Esophagus muscularis mucosa (tissue), 4 donors: ENCODE data around the gene YIPF7. TPM values are rescaled to one million over a fixed set of nuclear protein-coding genes. Genes with fewer than 3 reads are reported as not detected.

Source experiments
- DNase-seq: peaks from one replicate; pipeline ENCODE4 v3.0.0-alpha.2; 2017; ENCODE audit errors: extremely low spot score
- H3K27ac ChIP-seq, 4 donors: fragments of 200-600 bp; sonication (generic); replicated peaks in 1 of 4; 1 replicate in 3 of 4; 2 replicates in 1 of 4; pipeline ENCODE4 v1.5.1; 2016 to 2019; ENCODE audit warnings: mild to moderate bottlenecking in 1 of 4
- H3K27me3 ChIP-seq, 4 donors: fragments of 200-600 bp; sonication (generic); one replicate each; pipeline versions ENCODE4 v1.5.1 to v1.6.0; 2016 to 2019
- H3K36me3 ChIP-seq, 4 donors: fragments of 200-600 bp; sonication (generic); one replicate each; pipeline ENCODE4 v1.5.1; 2016 to 2019
- H3K4me1 ChIP-seq, 4 donors: fragments of 200-600 bp; sonication (generic); one replicate each; pipeline ENCODE4 v1.5.1; 2016 to 2019
- H3K4me3 ChIP-seq, 4 donors: fragments of 200-600 bp; sonication (generic); 1 replicate in 2 of 4; 2 replicates in 2 of 4; pipeline ENCODE4 v1.5.1; 2016 to 2019; ENCODE audit warnings: mild to moderate bottlenecking in 4 of 4, moderate library complexity in 1 of 4
- H3K9me3 ChIP-seq, 4 donors: fragments of 200-600 bp; sonication (generic); 1 replicate in 3 of 4; 2 replicates in 1 of 4; pipeline ENCODE4 v1.5.1; 2016 to 2019
- EP300 ChIP-seq: sonication (generic); formaldehyde crosslinking; IDR thresholded peaks from one replicate; pipeline ENCODE4 v1.6.1; 2017; ENCODE audit warnings: antibody characterized with exemption
- POLR2A ChIP-seq: fragments of 450-650 bp; IDR thresholded peaks from one replicate; pipeline ENCODE4 v1.6.1; 2017; ENCODE audit warnings: antibody characterized with exemption, moderate library complexity, mild to moderate bottlenecking, low read depth
- POLR2AphosphoS5 ChIP-seq, 2 donors: sonication (generic); formaldehyde crosslinking; IDR thresholded peaks; one replicate each; pipeline ENCODE4 v1.6.1; 2017; ENCODE audit warnings: antibody characterized with exemption in 2 of 2
- WGBS: methylation state at CpG from one replicate; pipeline ENCODE4 v1.1.5; 2018; 5-methylcytosine and 5-hydroxymethylcytosine counted together
- intact Hi-C: fragments of 100-400 bp; cut with DNase I; formaldehyde crosslinking; loops from one replicate; pipeline ENCODE4 v1.15.1; 2023
- total RNA-seq, 4 donors: library from RNA; depleted of rRNA; stranded (reverse); fragments of >200 nt; gene quantifications; one replicate each; pipeline versions ENCODE4 v1.1.0 to v1.2.1, GENCODE V29; 2016
- TF ChIP-seq, protein P1 (sequence below), 3 experiments: fragments of 200-600 bp in 2 of 3; fragments of 450-650 bp in 1 of 3; sonication (generic) in 2 of 3; IDR thresholded peaks; one replicate each; pipeline ENCODE4 v1.5.1; 2017 to 2019; ENCODE audit warnings: antibody characterized with exemption in 3 of 3, mild to moderate bottlenecking in 2 of 3, moderate library complexity in 1 of 3

YIPF7 gene
- total RNA-seq: not detected

DNA sequence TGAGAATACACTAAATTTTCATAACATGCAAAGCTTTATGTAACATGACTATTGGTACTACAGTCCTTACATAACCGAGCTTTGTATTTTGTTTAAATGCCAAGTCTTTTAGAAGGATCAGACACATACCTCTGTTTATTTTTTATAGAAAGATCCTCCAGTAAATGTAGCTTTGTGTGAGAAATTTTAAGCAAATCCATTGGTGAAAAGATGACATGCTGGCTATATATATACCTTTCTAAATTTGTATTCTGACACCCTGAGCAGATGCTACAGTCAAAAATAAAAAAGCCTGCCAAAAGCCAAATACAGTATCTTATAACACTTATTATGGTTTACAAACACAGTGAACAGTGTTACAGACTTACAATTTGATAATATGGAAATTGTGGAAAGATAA lies at the start of gene YIPF7:
YIPF7 (minus strand) TSS at position 201 of the 400 bp plus-strand sequence. CDS start 1,525 bp downstream, outside the sequence.
- Histone ChIP-seq H3K4me3 (no peak within 1 kb of the TSS), H3K4me1 (peaks cover 0 to 6% (median 5%) of the 10 kb centered on the region in 4 donors), H3K36me3 (no peaks in the 10 kb centered on the region), H3K27ac (no peak within 1 kb of the TSS), H3K27me3 (no peaks in the 10 kb centered on the region), H3K9me3 (no peaks in the 10 kb centered on the region)
- TF ChIP-seq POLR2AphosphoS5 (IDR thresholded peaks at IDR 0.05) (no peak), POLR2A (no peak), EP300 (no peak)
- TF ChIP-seq, protein P1, sequence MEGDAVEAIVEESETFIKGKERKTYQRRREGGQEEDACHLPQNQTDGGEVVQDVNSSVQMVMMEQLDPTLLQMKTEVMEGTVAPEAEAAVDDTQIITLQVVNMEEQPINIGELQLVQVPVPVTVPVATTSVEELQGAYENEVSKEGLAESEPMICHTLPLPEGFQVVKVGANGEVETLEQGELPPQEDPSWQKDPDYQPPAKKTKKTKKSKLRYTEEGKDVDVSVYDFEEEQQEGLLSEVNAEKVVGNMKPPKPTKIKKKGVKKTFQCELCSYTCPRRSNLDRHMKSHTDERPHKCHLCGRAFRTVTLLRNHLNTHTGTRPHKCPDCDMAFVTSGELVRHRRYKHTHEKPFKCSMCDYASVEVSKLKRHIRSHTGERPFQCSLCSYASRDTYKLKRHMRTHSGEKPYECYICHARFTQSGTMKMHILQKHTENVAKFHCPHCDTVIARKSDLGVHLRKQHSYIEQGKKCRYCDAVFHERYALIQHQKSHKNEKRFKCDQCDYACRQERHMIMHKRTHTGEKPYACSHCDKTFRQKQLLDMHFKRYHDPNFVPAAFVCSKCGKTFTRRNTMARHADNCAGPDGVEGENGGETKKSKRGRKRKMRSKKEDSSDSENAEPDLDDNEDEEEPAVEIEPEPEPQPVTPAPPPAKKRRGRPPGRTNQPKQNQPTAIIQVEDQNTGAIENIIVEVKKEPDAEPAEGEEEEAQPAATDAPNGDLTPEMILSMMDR (IDR thresholded peaks at IDR 0.05): no peak
- WGBS: 35% methylated on average over 1 of the region's 1 CpG
- intact Hi-C loops: no loop called here
- DNase-seq: no peak

DNA sequence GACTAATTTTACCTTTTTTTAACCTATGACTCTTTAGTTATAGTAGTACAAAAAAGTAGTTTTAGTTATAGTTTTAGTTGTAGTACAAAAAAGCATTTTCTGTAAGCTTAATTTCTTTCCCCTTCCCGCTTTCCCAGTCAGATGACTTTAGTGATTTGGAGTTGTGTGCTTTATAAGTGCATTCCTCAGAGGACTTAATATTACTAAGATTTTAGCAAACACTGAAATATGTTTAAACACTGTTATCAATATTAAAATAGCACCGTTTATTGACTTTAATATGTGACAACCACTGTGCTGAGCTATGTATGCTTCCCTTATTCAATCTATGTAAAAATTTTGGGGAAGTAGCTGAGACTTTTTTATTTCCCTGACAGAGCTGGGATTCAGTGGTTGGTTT lies 49.6 kb upstream of the YIPF7 start:
- Histone ChIP-seq H3K27me3 (no peaks in the 10 kb centered on the region), H3K9me3 (no peaks in the 10 kb centered on the region), H3K27ac (no peak overlapping the region), H3K36me3 (peaks cover 24 to 91% (median 49%) of the 10 kb centered on the region in 4 donors), H3K4me1 (no peaks in the 10 kb centered on the region), H3K4me3 (no peak overlapping the region)
- no peak for TF ChIP-seq POLR2A
- no peak for TF ChIP-seq POLR2AphosphoS5 (IDR thresholded peaks at IDR 0.05)
- TF ChIP-seq, protein P1 (IDR thresholded peaks at IDR 0.05): no peak
- TF ChIP-seq EP300: no peak
- intact Hi-C loops: no loop called here
- 92% methylated on average over 2 of the region's 2 CpGs for WGBS
- no peak for DNase-seq

DNA sequence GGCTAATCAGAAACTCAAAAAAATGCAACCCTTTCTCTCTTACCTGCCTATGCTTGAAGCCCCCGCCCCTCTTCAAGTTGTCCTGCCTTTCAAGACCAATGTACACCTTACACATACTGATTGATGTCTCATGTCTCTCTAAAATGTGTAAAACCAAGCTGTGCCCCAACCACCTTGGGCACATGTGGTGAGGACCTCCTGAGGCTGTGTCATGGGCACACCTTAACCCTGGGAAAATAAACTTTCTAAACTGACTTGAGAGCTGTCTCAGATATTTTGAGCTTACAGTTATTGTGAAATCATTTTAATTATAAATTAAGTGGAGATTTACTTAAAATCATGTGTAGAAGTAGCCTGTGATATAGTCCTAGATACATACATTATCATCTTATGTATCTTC lies 49.0 kb upstream of the YIPF7 start:
- H3K36me3 ChIP-seq: peaks cover 24 to 93% (median 50%) of the 10 kb centered on the region in 4 donors
- intact Hi-C loops: no loop called here
- no peaks in the 10 kb centered on the region for H3K4me1 ChIP-seq

DNA sequence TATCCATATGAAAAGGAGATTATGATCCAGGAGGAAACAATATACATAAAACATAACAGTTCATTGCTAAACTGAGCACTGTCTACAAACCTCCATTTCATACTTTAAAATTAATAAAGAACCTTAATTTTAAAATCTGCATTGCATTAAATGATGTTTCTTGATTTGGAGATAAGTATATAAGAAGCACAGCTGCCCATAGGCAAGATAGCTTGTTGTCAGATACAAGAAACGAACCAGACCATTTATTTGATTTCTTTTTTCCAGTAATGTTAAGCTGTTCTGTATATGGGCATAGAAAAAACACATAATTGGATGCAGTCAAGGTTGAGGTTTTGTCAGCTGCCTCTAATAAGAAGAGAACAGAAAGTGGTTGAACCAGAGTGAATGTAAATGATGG lies 33.2 kb upstream of the YIPF7 start:
- DNase-seq: no peak
- Histone ChIP-seq H3K36me3 (peaks cover 23 to 74% (median 44%) of the 10 kb centered on the region in 4 donors), H3K27ac (no peak overlapping the region), H3K9me3 (no peaks in the 10 kb centered on the region), H3K4me3 (no peak overlapping the region), H3K27me3 (no peaks in the 10 kb centered on the region), H3K4me1 (peaks cover 9 to 14% (median 13%) of the 10 kb centered on the region in 4 donors)
- intact Hi-C loops: no loop called here
- TF ChIP-seq POLR2AphosphoS5 (IDR thresholded peaks at IDR 0.05) (no peak), POLR2A (no peak), EP300 (no peak)
- TF ChIP-seq, protein P1 (IDR thresholded peaks at IDR 0.05): no peak
- WGBS: 91% methylated on average over 1 of the region's 1 CpG

More for the DNA sequence above, 49.0 kb upstream of the YIPF7 start:
- Histone ChIP-seq H3K27ac (no peak overlapping the region), H3K4me3 (no peak overlapping the region), H3K27me3 (no peaks in the 10 kb centered on the region), H3K9me3 (no peaks in the 10 kb centered on the region)
- TF ChIP-seq POLR2A (no peak), EP300 (no peak)
- WGBS: 100% methylated on average over 1 of the region's 1 CpG
- no peak for DNase-seq

DNA sequence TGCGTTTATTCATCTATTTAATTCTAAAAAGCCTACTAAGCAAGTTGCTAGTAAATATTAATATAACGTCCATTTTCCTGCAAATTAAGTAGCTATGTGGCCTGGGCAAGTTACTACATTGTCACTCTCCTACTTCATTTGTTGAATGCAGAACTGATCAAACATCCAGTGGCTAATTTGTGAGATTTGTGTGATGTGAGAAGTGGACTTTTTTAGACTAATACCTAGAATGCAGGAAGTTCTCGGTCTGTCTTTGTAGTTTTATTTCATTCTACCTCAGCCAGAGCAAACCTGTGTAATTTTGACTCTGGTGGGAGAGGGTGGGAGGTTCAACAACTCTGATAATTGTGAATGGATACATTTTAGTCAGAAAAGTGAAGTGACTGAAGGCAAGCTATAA lies 27.6 kb upstream of the YIPF7 start:
- Histone ChIP-seq H3K9me3 (no peaks in the 10 kb centered on the region), H3K4me1 (peaks cover 20 to 29% (median 26%) of the 10 kb centered on the region in 4 donors), H3K27me3 (no peaks in the 10 kb centered on the region), H3K27ac (peak overlapping the region; percentile 86 to 92 (median 88)), H3K36me3 (peaks cover 5 to 25% (median 14%) of the 10 kb centered on the region in 4 donors), H3K4me3 (peak overlapping the region; percentile 73 to 88 (median 80))
- TF ChIP-seq EP300: no peak
- TF ChIP-seq POLR2A: no peak
- TF ChIP-seq POLR2AphosphoS5 (IDR thresholded peaks at IDR 0.05): no peak
- no peak for DNase-seq
- 5% methylated on average over 3 of the region's 3 CpGs for WGBS
- intact Hi-C loops: loop anchor here (5.0 kb wide), 1 partner anchor 232 kb away; the partner anchor contains the start of gene KCTD8
